Endometrial microvascular endothelial cells (primary cell): ENCODE data around the gene OR5C1. TPM values are rescaled to one million over a fixed set of nuclear protein-coding genes. Genes with fewer than 3 reads are reported as not detected.
"Not testable (repeated sequence)": the region's sequence is repeated elsewhere in the genome, so short reads cannot be mapped to it uniquely, and the experiment has no call there.

ENCODE experiments used
- in situ Hi-C: cut with HindIII; loops from 2 replicates; pipeline ENCODE4 v1.10.0; 2017; ENCODE audit warnings: low sequenced_read_pairs, low pct_unique_long_range_greater_than_20kb; ENCODE audit errors: inconsistent ontology term
- total RNA-seq: library from RNA; depleted of rRNA; stranded (reverse); fragments of >200 nt; gene quantifications from one replicate; pipeline ENCODE4 v1.2.3, GENCODE V29; 2015; ENCODE audit errors: inconsistent ontology term

The OR5C1 gene
- total RNA-seq, 1 donor from 2014 or later: not detected

- in situ Hi-C loops: loop anchor here (25.0 kb wide), 1 partner anchor 346 kb away; no protein-coding TSS in a partner anchor
Observed at GRCh38 chr9:122808141-122808540, 19.4 kb downstream of the OR5C1 start.

GRCh38 chr9:122809261-122809660 is 20.5 kb downstream of the OR5C1 start:
- in situ Hi-C loops: loop anchor here (25.0 kb wide), 1 partner anchor 347 kb away; no protein-coding TSS in a partner anchor

- in situ Hi-C loops: loop anchor here (25.0 kb wide), 1 partner anchor 348 kb away; no protein-coding TSS in a partner anchor
Observed at GRCh38 chr9:122810306-122810946, 21.7 kb downstream of the OR5C1 start.

- in situ Hi-C loops: loop anchor here (25.0 kb wide), 1 partner anchor 350 kb away; no protein-coding TSS in a partner anchor
Observed at GRCh38 chr9:122812736-122813135, 24.0 kb downstream of the OR5C1 start.

- in situ Hi-C loops: loop anchor here (25.0 kb wide), 1 partner anchor 352 kb away; no protein-coding TSS in a partner anchor
Observed at GRCh38 chr9:122814545-122814944, 25.8 kb downstream of the OR5C1 start.

- in situ Hi-C loops: loop anchor here (25.0 kb wide), 1 partner anchor 353 kb away; no protein-coding TSS in a partner anchor
Observed at GRCh38 chr9:122815544-122815943, 26.8 kb downstream of the OR5C1 start.

GRCh38 chr9:122816163-122816867 is 27.6 kb downstream of the OR5C1 start:
- in situ Hi-C loops: loop anchor here (25.0 kb wide), 1 partner anchor 354 kb away; no protein-coding TSS in a partner anchor

- in situ Hi-C loops: loop anchor here (25.0 kb wide), 1 partner anchor 357 kb away; no protein-coding TSS in a partner anchor
Observed at GRCh38 chr9:122819326-122819725, 30.6 kb downstream of the OR5C1 start.

- in situ Hi-C loops: loop anchor here (25.0 kb wide), 1 partner anchor 358 kb away; no protein-coding TSS in a partner anchor
Observed at GRCh38 chr9:122819791-122820489, 31.2 kb downstream of the OR5C1 start.

- in situ Hi-C loops: loop anchor here (25.0 kb wide), 1 partner anchor 358 kb away; no protein-coding TSS in a partner anchor
Observed at GRCh38 chr9:122820490-122820845, 31.7 kb downstream of the OR5C1 start.

- in situ Hi-C loops: loop anchor here (25.0 kb wide), 1 partner anchor 359 kb away; no protein-coding TSS in a partner anchor
Observed at GRCh38 chr9:122821278-122821943, 32.7 kb downstream of the OR5C1 start.

GRCh38 chr9:122822056-122822455 is 33.3 kb downstream of the OR5C1 start:
- in situ Hi-C loops: loop anchor here (25.0 kb wide), 1 partner anchor 360 kb away; no protein-coding TSS in a partner anchor

GRCh38 chr9:122822938-122823337 is 34.2 kb downstream of the OR5C1 start:
- in situ Hi-C loops: loop anchor here (25.0 kb wide), 1 partner anchor 361 kb away; no protein-coding TSS in a partner anchor

- in situ Hi-C loops: no loop called here
Observed at GRCh38 chr9:122827761-122828093, 39.0 kb downstream of the OR5C1 start.

- in situ Hi-C loops: not testable (repeated sequence)
Observed at GRCh38 chr9:122828965-122829284, 40.2 kb downstream of the OR5C1 start.

- in situ Hi-C loops: no loop called here
Observed at GRCh38 chr9:122832194-122832593, 43.5 kb downstream of the OR5C1 start.

- in situ Hi-C loops: no loop called here
Observed at GRCh38 chr9:122835313-122835731, 46.6 kb downstream of the OR5C1 start.

- in situ Hi-C loops: no loop called here
Observed at GRCh38 chr9:122837266-122837850, 48.6 kb downstream of the OR5C1 start.
